Fibroblast of lung (primary cell): ENCODE results near the gene EEPD1.

Experiments
- CTCF ChIP-seq, 2 donors: IDR thresholded peaks in 1 of 2; conservative IDR thresholded peaks in 1 of 2; 1 replicate in 1 of 2; 2 replicates in 1 of 2; pipeline ENCODE4 v1.5.1; 2011 to 2012; ENCODE audit warnings: low read length in 2 of 2, control low read depth in 1 of 2, inconsistent platforms in 1 of 2, low read depth in 1 of 2, mild to moderate bottlenecking in 1 of 2
- EZH2 ChIP-seq: IDR thresholded peaks from 2 replicates; pipeline ENCODE4 v1.5.1; 2012; ENCODE audit warnings: low read length, control low read depth, mild to moderate bottlenecking; ENCODE audit errors: missing control alignments

GRCh38 chr7:36214608-36215456 lies 61.8 kb downstream of the EEPD1 start:
- TF ChIP-seq CTCF (conservative IDR thresholded peaks at IDR 0.05 in 1 of 2, IDR thresholded peaks at IDR 0.05 in 1 of 2; ENCODE audit: low read depth in 1 of 2, low read length in 2 of 2) (no peak), EZH2 (no peak)
